ENCODE results near the gene TPCN2.
"Not testable (repeated sequence)": the region's sequence is repeated elsewhere in the genome, so short reads cannot be mapped to it uniquely, and the experiment has no call there.

The TPCN2 gene

DNA sequence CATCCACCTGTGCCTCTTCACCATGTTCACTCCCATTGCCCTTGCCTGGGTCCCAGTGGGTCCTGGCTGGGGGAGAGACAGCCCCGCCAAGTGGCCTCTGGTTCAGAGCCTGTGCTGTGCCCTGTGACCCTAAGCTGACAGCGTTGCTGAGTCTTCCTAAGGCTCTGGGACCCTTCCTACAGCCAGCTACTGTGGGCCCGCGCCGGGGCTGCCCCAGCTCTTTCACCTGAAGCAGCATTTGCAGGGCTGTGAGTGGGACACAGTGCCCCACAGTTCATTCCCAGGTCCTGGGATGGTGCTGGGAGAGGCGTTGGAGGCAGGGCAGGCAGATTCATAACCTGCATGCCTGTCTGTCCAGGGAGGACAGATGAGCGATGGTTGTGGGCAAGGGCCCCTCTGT is 10.7 kb downstream of the TPCN2 start:
- no peak for DNase-seq

DNA sequence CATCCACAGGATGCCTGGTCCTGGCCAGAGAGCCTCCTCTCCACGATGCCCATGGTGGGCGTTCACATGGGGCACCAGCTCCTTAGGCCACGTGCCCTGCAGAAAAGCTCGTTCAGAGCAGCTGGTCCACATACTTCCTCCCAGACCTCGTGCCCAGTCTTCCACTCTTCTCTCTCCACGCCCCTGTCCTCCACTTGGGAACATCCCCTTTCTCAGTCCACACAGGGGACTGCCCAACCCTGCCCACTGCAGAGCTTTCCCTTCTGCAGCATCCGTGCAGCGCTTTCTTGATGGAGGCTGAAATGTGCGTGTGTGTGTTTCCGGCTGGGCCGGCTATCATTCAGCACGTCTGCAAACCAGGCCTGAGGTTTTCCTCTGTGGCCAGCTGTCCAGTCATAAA is 11.3 kb downstream of the TPCN2 start:
- DNase-seq: no peak

DNA sequence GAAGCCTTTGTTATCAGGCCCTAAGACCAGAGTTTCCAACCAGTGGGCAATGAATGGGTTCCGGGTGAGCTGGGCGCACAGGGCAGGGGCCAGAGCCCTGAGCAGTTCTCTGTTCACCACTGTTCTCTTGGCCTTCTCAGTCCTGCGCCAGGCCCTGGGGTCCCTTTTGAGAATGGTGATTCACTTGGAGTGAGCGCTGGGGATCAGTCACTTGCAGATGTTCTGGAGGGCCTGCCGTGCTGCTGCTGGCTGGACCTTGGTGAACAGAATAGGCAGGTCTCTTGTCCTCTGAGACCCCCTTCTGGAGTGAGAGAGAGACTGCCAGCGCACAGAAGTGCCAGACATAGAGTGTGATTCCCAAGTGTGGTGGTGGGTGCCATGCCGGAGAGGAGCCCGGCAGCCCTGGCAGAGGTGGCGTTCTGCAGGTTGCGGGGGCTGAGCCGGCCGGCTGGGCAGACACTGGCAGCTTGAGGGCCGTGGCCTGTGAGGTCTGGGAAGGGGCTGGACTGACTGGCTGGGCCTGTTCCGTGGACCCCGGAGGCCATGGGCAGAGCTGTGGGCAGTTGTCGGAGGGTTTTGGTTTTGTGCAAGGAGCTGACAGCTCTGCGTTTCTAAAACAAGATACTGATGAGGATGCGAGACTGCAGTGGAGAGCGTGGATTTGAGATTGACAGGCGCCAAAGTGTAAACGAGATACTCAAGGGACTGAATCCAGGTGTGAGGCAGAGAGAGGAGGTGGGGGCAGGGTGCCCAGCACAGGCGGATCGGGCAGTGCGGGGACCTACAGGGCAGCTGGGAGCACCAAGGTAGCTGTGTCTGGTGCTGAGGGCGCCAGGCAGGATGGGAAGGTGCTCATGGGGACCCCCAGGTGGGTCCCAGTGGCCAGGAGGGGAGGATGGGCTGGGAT is 12.3 kb downstream of the TPCN2 start:
- no peak for DNase-seq

DNA sequence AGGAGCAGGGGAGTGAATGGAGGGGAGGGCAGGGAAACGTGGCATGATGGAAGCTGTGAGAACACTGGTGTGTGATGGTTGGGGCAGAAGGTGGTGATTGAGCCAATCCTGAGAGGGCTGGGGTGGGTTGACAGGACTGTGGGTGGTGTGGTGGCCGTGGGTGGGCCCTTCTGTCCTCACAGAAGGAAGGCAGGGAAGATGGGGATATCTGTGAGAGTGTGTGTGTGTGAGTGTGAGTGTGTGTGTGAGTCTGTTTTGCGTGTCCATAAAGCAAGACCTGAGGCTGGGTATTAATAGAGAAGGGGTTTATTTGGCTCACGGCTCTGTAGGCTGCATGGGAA is 13.0 kb downstream of the TPCN2 start:
- no peak for DNase-seq

DNA sequence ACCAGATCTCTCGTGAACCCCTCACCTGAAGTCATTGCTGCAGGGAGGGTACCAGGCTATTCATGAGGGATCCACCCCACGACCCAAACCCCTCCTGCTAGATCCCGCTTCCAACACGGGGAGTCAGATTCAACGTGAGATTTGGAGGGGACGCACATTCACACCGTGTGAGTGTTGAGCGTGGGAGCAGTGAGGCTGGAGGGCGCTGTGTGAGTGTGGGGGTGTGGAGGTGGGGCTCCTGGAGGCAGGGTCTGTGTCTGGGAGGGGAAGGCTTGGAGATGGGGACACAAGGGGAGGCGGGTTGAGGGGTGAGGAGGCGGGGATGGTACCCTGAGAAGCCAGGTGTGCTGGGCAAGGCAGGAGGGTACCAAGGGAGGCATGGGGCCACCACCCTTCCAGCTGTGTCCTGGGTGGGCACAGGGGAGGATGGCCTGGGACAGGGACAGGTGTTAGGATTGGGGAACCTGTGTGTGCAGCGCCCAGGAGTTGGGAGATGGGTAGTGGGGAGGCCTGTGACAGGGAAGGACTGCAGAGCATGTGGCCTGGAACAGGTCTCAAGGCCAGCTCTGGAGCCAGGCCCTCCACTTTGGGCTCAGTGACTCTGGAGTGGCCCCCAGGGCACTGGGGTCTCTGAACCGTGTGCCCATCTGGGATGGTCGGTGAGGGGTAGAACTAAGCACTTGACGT is 13.6 kb downstream of the TPCN2 start:
- no peak for DNase-seq

DNA sequence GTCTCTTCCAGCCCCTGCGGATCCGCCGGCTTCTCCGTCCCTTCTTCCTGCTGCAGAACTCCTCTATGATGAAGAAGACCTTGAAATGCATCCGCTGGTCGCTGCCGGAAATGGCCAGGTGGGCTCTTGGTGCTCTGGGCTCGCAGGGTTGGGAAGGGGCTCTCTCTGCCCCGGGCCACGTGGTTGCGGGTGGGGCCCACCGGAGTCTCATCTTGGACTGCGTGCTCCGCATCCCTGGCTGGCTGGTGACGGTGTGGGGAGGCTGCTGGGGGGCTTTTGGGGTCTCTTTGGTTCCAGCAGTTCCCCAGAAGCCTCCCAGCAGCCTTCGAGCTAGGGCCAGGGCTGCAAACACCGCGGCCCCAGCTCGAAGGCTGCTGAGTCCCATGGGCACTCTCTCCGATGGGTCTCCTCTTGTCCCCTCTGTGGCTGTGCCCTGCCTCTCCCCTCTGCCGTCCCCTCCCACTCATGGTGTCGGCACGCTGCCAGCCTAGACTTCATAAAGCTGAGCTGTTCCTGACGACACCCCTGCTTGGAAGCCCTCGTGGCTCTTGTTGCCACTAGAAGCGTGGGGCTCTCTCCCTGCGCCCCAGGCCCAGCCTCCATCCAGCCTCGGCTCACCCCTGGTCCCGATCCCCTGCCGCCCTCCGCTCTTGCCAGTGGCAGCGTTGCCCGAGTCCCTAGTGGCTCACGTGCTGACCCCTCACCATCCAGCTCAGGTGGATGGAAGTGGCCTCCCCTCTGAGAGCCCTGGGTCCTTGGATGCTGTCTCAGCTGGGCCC is 14.3 kb downstream of the TPCN2 start:
- DNase-seq: no peak

DNA sequence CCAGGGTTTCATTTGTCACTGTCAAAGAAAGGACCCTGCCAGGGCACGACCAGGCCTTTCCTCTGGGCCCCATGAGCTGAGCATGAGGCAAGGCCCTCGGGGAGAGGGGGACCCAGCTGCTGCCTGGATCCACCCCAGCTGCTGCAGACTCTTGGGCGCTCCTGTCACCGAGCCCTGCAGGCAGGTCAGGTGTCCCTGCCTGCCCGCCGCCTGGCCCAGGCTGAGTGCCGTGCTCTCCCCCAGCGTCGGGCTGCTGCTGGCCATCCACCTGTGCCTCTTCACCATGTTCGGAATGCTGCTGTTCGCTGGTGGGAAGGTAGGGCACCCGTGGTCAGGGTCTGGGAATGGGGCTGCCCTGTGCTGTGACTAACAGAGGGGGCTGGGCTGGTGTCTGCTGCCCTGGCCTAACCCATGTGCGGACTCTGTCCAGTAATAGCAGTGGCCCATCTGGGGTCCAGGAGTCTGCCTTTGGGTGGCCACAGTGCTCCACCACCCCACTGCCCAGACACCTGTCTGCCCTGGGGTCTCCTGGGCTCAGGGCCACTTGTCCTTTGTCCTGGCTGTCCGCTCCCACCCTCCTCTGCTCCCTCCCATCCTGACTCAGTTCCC is 15.0 kb downstream of the TPCN2 start:
- no peak for DNase-seq

DNA sequence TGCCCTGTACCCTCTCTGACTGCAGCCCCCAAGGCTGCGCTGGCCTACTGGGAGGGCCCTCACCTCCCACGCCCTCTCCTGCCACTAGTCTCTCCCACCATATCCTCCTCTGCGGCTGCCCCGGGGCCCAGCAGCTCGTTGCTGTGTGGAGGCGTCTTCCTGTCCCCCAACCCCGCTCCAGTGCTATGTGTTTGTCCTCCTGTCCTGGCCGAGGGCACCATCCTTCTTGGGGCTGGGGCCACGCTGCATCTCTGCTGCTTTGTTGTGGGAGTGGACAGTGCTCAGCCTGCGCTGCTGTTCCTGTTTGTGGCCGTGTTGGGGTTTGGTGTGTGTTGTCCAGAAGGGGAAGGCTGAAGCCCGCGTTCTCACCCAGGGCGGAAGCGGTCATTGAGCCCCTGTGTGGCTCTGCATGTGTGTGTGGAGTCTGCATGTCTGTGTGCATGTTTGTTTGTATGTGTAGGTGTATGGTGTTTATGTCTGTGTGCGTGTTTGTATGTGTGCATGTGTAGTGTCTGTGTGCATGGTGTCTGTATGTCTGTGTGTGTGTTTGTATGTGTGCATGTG is 15.7 kb downstream of the TPCN2 start:
- DNase-seq: no peak

DNA sequence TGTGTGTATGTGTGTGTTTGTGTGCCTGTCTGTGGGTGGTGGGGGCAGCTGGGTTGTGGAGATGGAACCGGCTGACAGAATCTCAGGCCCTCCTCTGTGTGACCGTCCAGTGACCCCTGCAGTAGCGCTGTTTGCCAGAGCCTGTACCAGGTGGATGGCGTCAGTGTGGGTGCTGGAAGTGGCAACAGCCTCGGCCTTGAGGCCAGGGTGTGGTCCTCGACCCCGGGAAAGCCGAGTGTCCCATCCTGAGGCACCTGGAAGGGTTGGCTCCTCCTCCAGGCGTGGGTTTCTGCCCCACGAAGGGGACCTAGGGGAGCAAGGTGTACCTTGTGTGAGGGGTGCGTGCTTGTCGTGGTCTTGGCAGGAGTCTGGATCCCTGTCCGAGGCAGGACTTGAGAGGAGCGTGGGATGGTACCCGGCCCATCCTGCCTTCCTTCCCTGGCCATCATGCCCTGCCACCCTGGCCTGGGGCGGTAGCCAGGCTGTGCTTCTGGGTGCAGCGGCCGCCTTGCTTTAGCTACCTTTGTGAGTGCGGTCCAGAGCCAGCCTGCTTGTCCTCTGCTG is 16.5 kb downstream of the TPCN2 start:
- no peak for DNase-seq

DNA sequence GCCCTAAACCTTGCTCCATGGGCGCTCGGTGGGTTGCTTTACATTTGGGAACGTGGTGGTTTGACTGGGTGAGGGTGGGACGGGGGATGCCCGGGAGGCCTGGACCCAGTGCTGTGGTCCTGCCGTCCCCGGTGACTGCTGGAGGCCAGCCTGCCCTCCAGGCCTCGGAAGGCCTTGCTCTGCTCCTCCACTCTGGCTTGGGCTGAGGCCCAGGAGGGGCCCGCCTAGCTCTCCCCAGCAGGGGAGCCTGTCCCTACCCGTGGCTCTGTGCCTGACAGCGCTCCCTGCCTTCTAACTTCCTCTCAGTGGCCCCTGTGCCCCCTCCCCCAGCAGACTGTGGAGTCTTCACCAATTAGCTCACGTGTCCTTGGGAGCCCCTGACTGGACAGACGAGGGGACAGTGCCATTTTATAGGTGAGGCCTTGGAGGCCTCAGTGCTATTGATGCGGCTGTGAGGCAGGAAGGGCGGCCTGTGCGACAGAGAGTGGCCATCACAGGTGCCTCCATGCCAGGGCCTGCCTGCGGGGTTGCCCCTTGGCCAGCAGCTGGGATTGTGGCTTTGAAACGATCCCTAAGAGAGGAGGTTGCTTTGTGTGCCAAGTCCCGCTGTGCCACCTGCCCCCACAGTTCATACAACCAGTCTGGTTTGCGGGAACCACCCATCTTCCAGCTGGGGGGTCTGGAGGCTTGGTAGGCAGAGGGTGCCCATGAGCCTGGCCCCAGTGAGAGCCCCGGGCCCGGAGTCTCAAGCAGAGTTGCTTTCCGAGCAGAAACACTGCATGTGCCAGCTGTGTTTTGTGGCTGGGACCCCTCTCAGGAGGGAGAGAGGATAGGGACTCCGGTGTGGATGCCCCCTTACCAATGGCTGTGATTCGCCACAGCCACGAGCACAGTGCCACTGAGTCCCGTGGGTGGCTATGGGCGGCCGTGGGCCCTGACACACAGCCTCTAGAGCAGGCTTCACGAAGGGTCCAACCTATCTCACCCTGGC is 17.7 kb downstream of the TPCN2 start:
- DNase-seq: no peak

DNA sequence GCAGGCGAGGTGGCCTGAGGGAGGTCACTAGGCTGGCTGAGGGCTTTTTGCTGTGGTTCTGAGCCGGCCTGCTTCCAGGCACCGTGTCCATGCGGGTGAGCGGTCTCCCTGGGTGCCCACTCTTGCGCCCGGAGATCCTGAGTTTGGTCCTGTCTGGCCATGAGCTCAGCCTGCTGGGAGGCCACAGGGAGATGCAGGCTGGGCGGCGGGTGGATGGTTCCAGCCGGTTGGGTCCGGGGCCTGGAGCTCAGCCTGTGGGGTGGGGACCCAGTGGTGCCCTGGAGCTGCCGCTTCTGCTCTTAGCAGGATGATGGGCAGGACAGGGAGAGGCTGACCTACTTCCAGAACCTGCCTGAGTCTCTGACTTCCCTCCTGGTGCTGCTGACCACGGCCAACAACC is 18.5 kb downstream of the TPCN2 start:
- DNase-seq: no peak

DNA sequence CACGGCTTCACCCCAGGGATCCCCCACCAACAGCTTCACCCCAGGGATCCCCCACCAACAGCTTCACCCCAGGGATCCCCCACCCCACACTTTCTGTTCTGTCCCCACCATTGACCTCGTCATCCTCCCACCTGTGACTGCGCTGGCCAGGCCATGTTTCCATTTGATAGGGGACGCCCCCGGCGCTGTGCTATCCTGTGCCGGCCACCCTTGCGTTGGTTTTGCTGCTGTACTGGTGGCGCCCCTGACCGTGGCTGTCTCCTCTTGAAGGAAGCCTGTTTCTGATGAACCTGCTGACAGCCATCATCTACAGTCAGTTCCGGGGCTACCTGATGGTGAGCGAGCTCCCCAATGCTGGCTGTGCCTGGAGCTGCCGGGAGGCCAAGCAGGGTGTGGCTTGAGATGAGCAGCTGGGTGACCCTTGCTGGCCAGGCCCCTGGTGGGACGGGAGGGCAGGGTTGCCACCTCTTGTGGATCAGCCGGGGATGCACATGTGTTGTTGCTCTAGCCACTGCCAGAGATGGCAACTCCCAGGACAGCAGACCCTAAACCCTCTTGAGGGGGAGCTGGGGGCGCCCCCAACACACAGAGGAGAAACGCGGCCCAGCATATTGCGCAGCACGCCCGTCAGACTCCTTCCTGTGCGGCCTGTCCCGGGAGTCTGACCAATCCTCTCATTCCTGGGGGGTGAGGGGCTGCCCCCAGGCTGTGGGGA is 22.5 kb downstream of the TPCN2 start:
- no peak for DNase-seq

DNA sequence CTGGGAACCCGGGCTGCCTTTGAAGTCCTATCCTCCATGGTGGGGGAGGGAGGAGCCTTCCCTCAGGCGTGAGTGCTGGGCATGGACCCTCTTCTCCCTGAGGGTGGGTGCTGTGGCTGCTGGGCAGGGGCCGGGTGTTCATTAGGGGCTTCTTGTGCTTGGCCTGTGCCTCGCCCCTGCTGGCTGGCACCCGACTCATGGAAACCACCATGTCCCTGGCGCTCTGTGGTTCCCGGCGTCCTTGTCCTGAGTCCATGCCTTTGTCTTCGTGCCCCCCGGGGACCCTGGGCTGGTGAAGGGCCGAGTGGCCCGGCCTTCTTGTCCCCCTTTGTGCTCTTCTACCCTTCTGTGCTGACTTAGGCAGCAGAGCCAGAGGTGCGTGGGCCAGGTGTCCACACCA is 23.2 kb downstream of the TPCN2 start:
- DNase-seq: no peak

DNA sequence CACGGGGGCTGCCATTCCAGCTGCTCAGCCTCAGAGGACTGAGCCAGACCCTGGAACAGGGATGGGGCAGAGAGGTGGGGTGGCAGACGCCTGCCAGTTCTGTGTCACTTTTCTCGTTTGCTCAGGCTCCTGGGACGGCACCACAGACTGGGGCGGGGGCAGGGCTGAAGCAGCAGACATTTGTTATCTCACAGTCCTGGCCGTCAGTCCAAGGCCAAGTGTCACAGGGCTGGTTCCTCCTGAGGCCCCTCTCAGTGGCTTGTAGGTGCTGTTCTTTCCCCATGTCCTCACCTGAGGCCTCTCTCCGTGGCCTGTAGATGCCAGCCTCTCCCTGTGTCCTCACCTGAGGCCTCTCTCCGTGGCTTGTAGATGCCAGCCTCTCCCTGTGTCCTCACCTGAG is 24.7 kb downstream of the TPCN2 start:
- DNase-seq: no peak

DNA sequence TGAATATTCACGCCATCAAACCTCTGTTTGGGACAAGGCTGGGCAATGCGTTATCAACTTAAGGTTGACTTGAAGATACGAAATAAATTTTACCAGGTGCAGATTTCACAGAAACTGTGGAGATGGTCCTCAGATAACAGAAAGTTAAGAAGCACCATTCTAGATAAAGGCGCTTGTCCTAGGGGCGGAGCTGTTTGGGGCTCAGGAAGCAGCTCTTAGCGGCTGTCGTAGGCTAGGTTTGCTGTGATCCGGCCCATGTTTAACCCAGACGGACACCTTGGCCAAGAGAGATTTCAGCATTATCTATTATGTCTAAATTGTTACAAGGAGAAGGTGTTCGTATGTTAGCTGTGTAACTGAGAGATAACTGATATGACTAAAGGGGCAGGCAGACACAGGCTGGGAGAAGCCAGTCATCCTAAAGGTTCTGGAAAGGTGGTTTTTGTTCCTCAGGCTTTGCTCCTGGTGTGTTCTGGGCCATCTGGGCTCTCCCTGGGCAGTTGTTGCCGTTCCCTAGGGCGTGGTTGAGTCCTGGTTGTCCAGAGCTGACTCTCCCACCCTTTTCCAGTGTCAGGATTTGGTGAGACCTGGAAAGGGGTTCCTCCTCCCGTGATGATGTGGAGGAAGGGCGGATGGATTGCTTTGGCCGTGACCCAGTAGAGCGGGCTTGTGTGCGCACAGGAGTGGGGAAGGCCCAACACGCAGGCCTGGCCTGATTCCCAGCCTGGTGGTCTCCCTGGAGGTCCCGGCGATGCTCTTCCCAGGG is 25.8 kb downstream of the TPCN2 start:
- DNase-seq: no peak

DNA sequence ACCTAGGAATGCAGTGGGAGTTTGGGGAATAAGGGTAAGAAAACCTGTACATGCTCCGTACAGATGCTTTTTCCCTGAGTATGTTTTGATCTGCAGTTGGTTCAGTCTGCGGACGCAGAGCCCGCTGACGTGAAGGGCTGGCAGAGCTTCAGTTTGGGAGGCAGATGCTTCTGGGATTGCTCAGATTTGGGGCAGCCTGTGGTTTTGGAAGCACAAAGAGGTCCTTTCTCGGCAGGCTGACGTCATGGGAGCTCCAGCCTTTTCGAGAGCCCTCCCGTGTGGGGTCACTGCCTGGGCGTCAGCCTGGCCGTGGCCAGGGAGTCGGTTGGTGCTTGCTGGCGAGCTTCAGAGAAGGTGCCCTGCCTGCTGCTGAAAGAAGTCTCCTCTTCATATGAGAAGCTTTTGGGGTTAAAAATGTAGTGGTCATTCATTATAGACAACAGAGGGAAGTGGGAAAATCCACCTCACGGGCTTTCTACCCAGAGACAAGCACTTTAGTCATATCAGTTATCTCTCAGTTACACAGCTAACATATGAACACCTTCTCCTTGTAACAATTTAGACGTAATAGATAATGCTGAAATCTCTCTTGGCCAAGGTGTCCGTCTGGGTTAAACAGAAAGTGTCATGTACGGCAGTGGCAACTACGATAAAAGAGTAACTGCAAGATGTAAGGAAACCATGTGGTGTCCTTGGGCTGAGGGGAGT is 26.8 kb downstream of the TPCN2 start:
- DNase-seq: no peak

DNA sequence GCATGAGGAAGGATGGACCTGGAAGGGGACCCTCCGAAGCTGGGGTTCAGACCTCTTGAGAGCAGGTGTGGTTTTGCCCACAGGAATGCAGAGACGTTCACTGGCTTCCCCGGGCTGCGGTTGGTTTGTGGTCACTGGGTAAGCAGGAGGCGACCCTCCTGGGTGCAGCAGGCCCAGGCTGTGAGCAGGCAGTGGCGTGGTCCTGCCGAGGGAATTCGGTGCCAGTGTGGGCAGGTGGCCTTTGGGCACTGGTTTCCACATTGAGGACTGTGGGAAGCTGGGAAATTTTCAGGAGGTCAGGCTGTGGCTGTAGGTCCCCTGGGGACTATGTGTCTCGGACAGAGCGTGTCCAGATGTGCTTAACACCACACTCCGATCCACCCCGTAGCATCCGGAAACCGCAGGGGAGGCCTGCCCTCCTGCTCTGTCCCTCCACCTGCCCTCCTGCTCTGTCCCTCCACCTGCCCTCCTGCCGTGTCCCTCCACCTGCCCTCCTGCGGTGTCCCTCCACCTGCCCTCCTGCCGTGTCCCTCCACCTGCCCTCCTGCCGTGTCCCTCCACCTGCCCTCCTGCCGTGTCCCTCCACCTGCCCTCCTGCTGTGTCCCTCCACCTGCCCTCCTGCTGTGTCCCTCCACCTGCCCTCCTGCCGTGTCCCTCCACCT is 27.5 kb downstream of the TPCN2 start:
- DNase-seq: no peak

DNA sequence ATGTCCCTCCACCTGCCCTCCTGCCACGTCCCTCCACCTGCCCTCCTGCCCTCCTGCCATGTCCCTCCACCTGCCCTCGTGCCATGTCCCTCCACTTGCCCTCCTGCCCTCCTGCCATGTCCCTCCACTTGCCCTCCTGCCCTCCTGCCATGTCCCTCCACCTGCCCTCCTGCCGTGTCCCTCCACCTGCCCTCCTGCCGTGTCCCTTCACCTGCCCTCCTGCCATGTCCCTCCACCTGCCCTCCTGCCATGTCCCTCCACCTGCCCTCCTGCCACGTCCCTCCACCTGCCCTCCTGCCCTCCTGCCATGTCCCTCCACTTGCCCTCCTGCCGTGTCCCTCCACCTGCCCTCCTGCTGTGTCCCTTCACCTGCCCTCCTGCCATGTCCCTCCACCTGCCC is 28.2 kb downstream of the TPCN2 start:
- DNase-seq: not testable (repeated sequence)

DNA sequence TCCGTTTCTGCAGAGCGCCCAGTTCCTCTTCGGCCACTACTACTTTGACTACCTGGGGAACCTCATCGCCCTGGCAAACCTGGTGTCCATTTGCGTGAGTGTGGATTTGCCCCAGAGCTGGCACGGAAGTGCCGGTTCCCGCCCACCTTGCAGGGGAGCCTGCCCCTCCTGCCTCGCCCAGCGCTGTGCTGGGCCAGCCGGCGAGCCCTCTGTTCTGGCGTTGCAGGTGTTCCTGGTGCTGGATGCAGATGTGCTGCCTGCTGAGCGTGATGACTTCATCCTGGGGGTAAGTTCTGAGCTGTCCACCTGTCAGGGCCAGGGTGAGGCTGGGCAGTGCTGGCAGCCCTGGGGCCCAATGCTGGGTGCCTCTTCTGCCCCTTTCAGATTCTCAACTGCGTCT is 29.8 kb downstream of the TPCN2 start:
- DNase-seq: no peak

All from bone marrow (tissue), 2 donors.